Melanocyte of skin (primary cell): ENCODE results near the gene LIMS2. TPM values are rescaled to one million over a fixed set of nuclear protein-coding genes. Genes with fewer than 3 reads are reported as not detected.

Source experiments
- total RNA-seq, 2 donors: library from RNA; depleted of rRNA; stranded (reverse); fragments of >200 nt; gene quantifications; 2 replicates each; pipeline ENCODE4 v1.2.3, GENCODE V29; 2012

Gene LIMS2, protein sequence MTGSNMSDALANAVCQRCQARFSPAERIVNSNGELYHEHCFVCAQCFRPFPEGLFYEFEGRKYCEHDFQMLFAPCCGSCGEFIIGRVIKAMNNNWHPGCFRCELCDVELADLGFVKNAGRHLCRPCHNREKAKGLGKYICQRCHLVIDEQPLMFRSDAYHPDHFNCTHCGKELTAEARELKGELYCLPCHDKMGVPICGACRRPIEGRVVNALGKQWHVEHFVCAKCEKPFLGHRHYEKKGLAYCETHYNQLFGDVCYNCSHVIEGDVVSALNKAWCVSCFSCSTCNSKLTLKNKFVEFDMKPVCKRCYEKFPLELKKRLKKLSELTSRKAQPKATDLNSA
- total RNA-seq, result 1 to 10 TPM; 1.7 to 2.4 TPM

DNA sequence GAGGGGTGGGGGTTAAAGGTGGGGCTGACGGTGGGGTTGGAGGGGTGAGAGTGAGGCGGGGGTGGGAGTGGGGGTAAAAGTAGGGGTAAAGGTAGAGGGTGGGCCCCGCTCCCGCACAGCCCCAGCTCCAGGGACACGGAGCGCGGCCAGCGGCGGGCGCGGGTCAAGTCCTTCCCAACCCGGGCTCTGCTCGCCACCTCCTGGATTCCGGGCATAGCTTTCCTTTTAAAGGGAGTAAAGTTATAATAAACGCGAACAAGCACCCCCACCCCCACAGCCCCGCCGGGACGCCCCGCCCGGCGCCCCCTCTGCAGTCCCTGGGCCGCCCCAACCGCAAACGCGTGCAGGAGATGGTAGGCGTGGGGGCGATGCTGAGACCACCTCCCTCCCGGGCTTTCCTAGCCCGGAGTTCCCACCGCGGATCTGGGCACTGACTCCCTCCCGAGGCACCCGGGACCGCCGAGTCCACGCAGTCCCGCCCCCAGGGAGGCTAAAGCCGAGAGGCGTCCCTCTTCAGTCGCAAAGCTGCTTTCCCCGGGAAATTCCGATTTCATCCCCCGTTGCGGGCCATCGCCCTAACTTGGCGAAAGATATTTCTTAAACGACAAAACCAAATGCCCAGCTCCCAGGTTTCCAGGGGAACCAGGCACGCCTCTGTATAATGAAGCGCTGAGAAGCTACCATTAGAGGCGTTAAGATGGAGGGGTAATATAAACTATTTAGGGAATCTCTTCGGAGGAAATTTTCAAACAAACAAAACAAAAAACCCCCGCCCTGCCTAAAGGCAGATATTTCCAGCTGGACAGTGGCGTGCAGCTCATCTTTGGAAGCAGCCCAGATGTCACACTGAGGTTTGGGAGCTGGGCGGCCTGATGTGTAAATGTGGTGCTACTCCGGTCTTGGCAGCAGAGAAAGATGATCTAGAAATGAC is at the start of gene LIMS2:
Gene LIMS2 (minus strand): TSS at position 200 of the 931 bp plus-strand sequence. CDS start 506 bp downstream, outside the sequence.

DNA sequence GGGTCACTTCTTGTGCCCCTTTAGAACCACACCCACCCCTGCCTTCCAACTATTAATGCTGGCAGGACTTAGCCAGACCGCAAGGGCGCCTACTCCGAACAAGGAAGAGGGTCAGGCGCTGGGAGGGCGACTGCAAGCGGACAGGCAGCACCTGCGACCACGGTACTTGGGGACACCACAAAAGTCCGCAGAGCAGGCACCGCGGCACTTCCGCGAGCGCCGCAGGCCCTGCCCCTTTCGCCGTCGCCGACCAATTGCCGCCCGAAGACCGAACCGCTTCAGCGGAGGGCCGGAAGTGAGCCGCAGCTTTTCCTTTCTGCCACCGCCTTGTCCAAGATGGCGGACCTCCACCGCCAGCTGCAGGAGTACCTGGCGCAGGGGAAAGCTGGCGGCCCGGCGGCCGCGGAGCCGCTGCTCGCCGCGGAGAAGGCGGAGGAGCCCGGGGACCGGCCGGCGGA is 25.9 kb upstream of the LIMS2 start, which contains the start of gene SFT2D3:
Gene SFT2D3 (plus strand): TSS at position 305 of the 458 bp plus-strand sequence. CDS start 32 bp downstream, at position 337.

DNA sequence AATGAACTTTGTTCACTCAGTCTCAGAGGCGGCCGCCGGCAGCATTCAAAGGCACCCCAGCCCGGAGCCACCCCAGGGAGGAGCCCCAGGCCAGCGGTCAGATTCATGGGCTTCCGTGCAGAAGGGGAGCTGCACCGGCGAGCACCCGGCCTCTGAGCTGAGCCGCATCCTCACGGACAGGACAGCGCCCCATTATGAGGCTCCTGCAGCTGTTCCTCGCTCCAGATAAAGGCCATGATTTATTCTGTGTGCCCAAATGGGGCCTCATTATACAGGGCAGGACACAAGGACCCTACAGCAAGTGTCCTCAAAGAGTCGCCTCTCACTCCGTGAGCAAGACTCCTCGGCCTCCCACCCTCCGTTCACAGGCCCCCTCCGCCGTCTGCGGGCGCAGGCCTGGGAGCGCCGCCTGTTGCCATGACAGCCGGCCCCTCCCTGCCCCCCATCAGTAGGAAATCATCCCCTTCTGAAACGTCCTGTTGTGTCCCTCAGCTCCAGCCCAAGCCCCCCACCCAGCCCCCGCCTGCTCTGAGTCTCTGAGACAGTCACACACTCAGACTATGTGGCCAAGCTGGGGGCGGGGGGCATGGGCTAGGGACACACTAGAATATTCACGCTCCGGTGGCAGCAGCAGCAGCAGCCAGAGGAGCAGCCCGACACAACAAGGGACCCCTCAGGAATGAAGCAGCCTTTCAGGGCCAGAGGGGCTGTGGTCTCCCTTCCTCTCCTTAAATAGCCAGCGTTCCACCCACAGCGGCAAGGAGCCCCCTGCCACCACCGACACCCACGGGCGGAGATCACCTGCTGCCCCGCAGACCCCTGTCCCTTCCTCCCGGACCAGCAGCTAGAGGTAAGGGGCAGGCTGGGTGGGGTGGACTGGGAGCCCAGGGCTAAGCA is 29.7 kb downstream of the LIMS2 start, which contains the start of gene GPR17:
Gene GPR17 (plus strand): TSS at position 759 of the 897 bp plus-strand sequence. CDS start 4,583 bp downstream, outside the sequence.

Other genes starting within 250 kb of the LIMS2 start
- gene IWS1, start 149.0 kb downstream of the LIMS2 start, total RNA-seq, result 10 to 100 TPM; 29.9 to 46.6 TPM
- gene MYO7B, start 139.8 kb downstream of the LIMS2 start, total RNA-seq, result 1 to 10 TPM in 1 of 2 donors, under 1 TPM in 1; under 0.01 to 1.3 TPM
- under 1 TPM; under 0.01 to 0.33 TPM for gene GPR17, start 29.4 kb downstream of the LIMS2 start, total RNA-seq
- gene SFT2D3, start 26.0 kb upstream of the LIMS2 start, total RNA-seq, result 1 to 10 TPM; 3.3 to 4.8 TPM
- 10 to 100 TPM; 25.1 to 31.6 TPM for gene WDR33, start 135.6 kb upstream of the LIMS2 start, total RNA-seq
- gene POLR2D, start 182.6 kb upstream of the LIMS2 start, total RNA-seq, result 10 to 100 TPM; 11.4 to 26.6 TPM
- gene AMMECR1L, start 210.4 kb upstream of the LIMS2 start, total RNA-seq, result 10 to 100 TPM; 54.0 to 65.6 TPM